ENCODE measurements around the gene PROM1.

The PROM1 gene

GRCh38 chr4:15938182-15938581, 145.6 kb downstream of the PROM1 start:
- H3K9ac ChIP-seq (ENCODE audit: low read depth, low read length, poor library complexity, severe bottlenecking) = no peak overlapping the region
- H3K36me3 ChIP-seq (ENCODE audit: insufficient read depth, low read length) = no peaks in the 10 kb centered on the region
- H3K27me3 ChIP-seq (ENCODE audit: insufficient read depth, low read length, poor library complexity, severe bottlenecking) = no peaks in the 10 kb centered on the region
- H3F3A ChIP-seq (ENCODE audit: low read depth) = no peaks in the 10 kb centered on the region
- H3K4me1 ChIP-seq (ENCODE audit: insufficient read depth, low read length, poor library complexity, severe bottlenecking) = no peaks in the 10 kb centered on the region
- H3K79me2 ChIP-seq (ENCODE audit: insufficient read depth, low read length) = no peaks in the 10 kb centered on the region
- no peaks in the 10 kb centered on the region for H3K9me3 ChIP-seq (ENCODE audit: insufficient read depth, low read depth, low read length)
- H3K4me3 ChIP-seq (ENCODE audit: low read length, poor library complexity, severe bottlenecking) = no peak overlapping the region
- no peak overlapping the region for H3K4me2 ChIP-seq (ENCODE audit: low read depth, low read length, poor library complexity, severe bottlenecking)
- no peaks in the 10 kb centered on the region for H4K20me1 ChIP-seq (ENCODE audit: insufficient read depth, low read length, poor library complexity, severe bottlenecking)
- no peaks in the 10 kb centered on the region for H3K9me2 ChIP-seq (replicated peaks; ENCODE audit: low read depth, low read length)
- H2AFZ ChIP-seq (ENCODE audit: low read length) = no peak overlapping the region
- TF ChIP-seq CTCF (conservative IDR thresholded peaks at IDR 0.05; ENCODE audit: low read length) = no peak
- TF ChIP-seq EZH2phosphoT487 (IDR thresholded peaks at IDR 0.05; ENCODE audit: borderline replicate concordance) = no peak

- Histone ChIP-seq H4K20me1 (ENCODE audit: insufficient read depth, low read length, poor library complexity, severe bottlenecking) (no peaks in the 10 kb centered on the region), H3K9ac (ENCODE audit: low read depth, low read length, poor library complexity, severe bottlenecking) (no peak overlapping the region), H3K4me2 (ENCODE audit: low read depth, low read length, poor library complexity, severe bottlenecking) (no peak overlapping the region), H3K4me3 (ENCODE audit: low read length, poor library complexity, severe bottlenecking) (no peak overlapping the region), H3K79me2 (ENCODE audit: insufficient read depth, low read length) (no peaks in the 10 kb centered on the region), H3K4me1 (ENCODE audit: insufficient read depth, low read length, poor library complexity, severe bottlenecking) (no peaks in the 10 kb centered on the region), H3K27me3 (ENCODE audit: insufficient read depth, low read length, poor library complexity, severe bottlenecking) (no peaks in the 10 kb centered on the region), H3K9me2 (replicated peaks; ENCODE audit: low read depth, low read length) (no peaks in the 10 kb centered on the region), H3F3A (ENCODE audit: low read depth) (no peaks in the 10 kb centered on the region), H3K9me3 (ENCODE audit: insufficient read depth, low read depth, low read length) (no peaks in the 10 kb centered on the region), H3K36me3 (ENCODE audit: insufficient read depth, low read length) (no peaks in the 10 kb centered on the region), H2AFZ (ENCODE audit: low read length) (no peak overlapping the region)
- TF ChIP-seq EZH2phosphoT487 (IDR thresholded peaks at IDR 0.05; ENCODE audit: borderline replicate concordance) (no peak), CTCF (conservative IDR thresholded peaks at IDR 0.05; ENCODE audit: low read length) (no peak)
These were observed 147.3 kb downstream of the PROM1 start for GRCh38 chr4:15936495-15936894.

GRCh38 chr4:15935504-15936402, 148.1 kb downstream of the PROM1 start:
- Histone ChIP-seq H3K4me3 (ENCODE audit: low read length, poor library complexity, severe bottlenecking) (no peak overlapping the region), H3K27me3 (ENCODE audit: insufficient read depth, low read length, poor library complexity, severe bottlenecking) (no peaks in the 10 kb centered on the region), H3K36me3 (ENCODE audit: insufficient read depth, low read length) (no peaks in the 10 kb centered on the region), H3K9ac (ENCODE audit: low read depth, low read length, poor library complexity, severe bottlenecking) (no peak overlapping the region), H4K20me1 (ENCODE audit: insufficient read depth, low read length, poor library complexity, severe bottlenecking) (no peaks in the 10 kb centered on the region), H3K4me1 (ENCODE audit: insufficient read depth, low read length, poor library complexity, severe bottlenecking) (no peaks in the 10 kb centered on the region), H3K79me2 (ENCODE audit: insufficient read depth, low read length) (no peaks in the 10 kb centered on the region), H3K4me2 (ENCODE audit: low read depth, low read length, poor library complexity, severe bottlenecking) (no peak overlapping the region), H2AFZ (ENCODE audit: low read length) (no peak overlapping the region), H3F3A (ENCODE audit: low read depth) (no peaks in the 10 kb centered on the region), H3K9me3 (ENCODE audit: insufficient read depth, low read depth, low read length) (no peaks in the 10 kb centered on the region), H3K9me2 (replicated peaks; ENCODE audit: low read depth, low read length) (no peaks in the 10 kb centered on the region)
- TF ChIP-seq EZH2phosphoT487 (IDR thresholded peaks at IDR 0.05; ENCODE audit: borderline replicate concordance) = no peak
- TF ChIP-seq CTCF (conservative IDR thresholded peaks at IDR 0.05; ENCODE audit: low read length) = no peak
